Cardiac muscle cell (in vitro differentiated cells and primary cell): Measurements from ENCODE around the gene ATE1. TPM values are rescaled to one million over a fixed set of nuclear protein-coding genes. Genes with fewer than 3 reads are reported as not detected.
A peak's percentile ranks its signal among the peaks of the same experiment; 100 is the strongest.

ENCODE experiments used
- DNase-seq, 2 donors: peaks; one replicate each; pipeline versions ENCODE4 v3.0.0 to v3.0.0-alpha.2; 2010 to 2017; ENCODE audit warnings: low read depth in 1 of 2, low spot score in 1 of 2
- H3K27ac ChIP-seq: fragments of 200-600 bp; sonication (generic); 2 replicates; pipeline ENCODE4 v1.5.1; 2016
- H3K27me3 ChIP-seq: fragments of 200-600 bp; sonication (generic); 2 replicates; pipeline ENCODE4 v1.6.0; 2016; ENCODE audit warnings: control low read depth
- H3K36me3 ChIP-seq: fragments of 200-600 bp; sonication (generic); 2 replicates; pipeline ENCODE4 v1.5.1; 2016; ENCODE audit warnings: control low read depth
- H3K4me1 ChIP-seq: fragments of 200-600 bp; sonication (generic); 2 replicates; pipeline ENCODE4 v1.8.1; 2017; ENCODE audit warnings: low read depth, mild to moderate bottlenecking, mixed run types
- H3K4me3 ChIP-seq: fragments of 200-600 bp; sonication (generic); 2 replicates; pipeline ENCODE4 v1.5.1; 2016; ENCODE audit warnings: mild to moderate bottlenecking
- H3K9me3 ChIP-seq: fragments of 200-600 bp; sonication (generic); 2 replicates; pipeline ENCODE4 v1.5.1; 2017; ENCODE audit warnings: low read depth, mild to moderate bottlenecking, control low read depth
- polyA plus RNA-seq: library from polyadenylated mRNA; unstranded; fragments of >200 nt; fragmentation: Nextera tagmentation; extraction: Ambion mirVana; gene quantifications from 2 replicates; pipeline ENCODE4 v1.2.1, GENCODE V29; 2016
- total RNA-seq: library from RNA; depleted of rRNA; stranded (reverse); fragments of >200 nt; gene quantifications from 2 replicates; pipeline ENCODE4 v1.2.3, GENCODE V29; 2016
- TF ChIP-seq, protein P1 (sequence below): IDR thresholded peaks from 2 replicates; pipeline ENCODE4 v1.5.1; 2012; ENCODE audit warnings: low read depth, mild to moderate bottlenecking, low read length

The ATE1 gene
- total and polyA plus RNA-seq, 2 experiments from 2014 or later, result 18.4 to 21.4 TPM

DNA sequence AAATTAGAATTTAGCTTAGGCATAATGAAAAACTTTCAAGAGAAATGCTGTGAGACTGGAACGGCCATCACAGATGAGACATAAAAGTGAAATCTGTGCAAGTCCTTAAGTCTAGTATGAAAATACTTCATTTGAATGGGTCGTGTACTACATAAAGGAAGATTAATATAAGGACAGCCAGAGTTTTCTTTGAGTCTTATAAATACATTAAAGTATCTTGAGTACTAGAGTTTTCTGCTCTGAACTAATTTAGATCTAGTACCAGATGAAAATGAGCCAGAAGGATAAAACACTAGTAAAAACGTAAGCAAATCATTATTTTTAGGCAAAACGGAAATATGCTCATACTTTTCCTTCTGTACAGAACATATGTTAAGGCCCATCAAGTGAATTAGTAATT is 93.1 kb downstream of the ATE1 start:
- Histone ChIP-seq H3K4me1 (peaks cover 27% of the 10 kb centered on the region), H3K27me3 (no peaks in the 10 kb centered on the region), H3K4me3 (no peak overlapping the region), H3K27ac (peak overlapping the region; percentile 60), H3K36me3 (no peaks in the 10 kb centered on the region), H3K9me3 (no peaks in the 10 kb centered on the region)
- DNase-seq, result no peak
- TF ChIP-seq, protein P1, sequence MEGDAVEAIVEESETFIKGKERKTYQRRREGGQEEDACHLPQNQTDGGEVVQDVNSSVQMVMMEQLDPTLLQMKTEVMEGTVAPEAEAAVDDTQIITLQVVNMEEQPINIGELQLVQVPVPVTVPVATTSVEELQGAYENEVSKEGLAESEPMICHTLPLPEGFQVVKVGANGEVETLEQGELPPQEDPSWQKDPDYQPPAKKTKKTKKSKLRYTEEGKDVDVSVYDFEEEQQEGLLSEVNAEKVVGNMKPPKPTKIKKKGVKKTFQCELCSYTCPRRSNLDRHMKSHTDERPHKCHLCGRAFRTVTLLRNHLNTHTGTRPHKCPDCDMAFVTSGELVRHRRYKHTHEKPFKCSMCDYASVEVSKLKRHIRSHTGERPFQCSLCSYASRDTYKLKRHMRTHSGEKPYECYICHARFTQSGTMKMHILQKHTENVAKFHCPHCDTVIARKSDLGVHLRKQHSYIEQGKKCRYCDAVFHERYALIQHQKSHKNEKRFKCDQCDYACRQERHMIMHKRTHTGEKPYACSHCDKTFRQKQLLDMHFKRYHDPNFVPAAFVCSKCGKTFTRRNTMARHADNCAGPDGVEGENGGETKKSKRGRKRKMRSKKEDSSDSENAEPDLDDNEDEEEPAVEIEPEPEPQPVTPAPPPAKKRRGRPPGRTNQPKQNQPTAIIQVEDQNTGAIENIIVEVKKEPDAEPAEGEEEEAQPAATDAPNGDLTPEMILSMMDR, result no peak

DNA sequence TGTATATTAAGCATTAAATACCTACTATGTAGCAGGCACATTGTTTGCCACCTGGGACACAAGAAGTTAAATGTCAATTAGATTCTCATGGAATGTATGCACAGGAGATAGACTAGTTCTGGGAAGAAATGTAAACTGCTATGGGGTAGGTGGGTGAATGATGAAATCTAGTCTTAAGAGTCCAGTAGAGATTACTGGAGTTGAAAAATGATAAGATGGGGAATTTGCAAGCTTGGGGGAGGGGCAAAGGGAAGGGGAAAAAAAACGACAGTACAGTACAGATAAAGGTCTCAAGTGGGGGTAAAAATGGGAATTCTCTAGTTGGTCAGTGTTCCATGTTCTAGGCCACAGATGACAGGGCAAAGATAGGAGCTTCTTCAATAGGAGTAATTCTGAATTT is 94.4 kb downstream of the ATE1 start:
- TF ChIP-seq, protein P1, result no peak
- Histone ChIP-seq H3K9me3 (no peaks in the 10 kb centered on the region), H3K36me3 (no peaks in the 10 kb centered on the region), H3K4me3 (no peak overlapping the region), H3K27ac (peak overlapping the region; percentile 60), H3K4me1 (peaks cover 27% of the 10 kb centered on the region), H3K27me3 (no peaks in the 10 kb centered on the region)
- peak in 1 of 2 donors; percentile 11 for DNase-seq

DNA sequence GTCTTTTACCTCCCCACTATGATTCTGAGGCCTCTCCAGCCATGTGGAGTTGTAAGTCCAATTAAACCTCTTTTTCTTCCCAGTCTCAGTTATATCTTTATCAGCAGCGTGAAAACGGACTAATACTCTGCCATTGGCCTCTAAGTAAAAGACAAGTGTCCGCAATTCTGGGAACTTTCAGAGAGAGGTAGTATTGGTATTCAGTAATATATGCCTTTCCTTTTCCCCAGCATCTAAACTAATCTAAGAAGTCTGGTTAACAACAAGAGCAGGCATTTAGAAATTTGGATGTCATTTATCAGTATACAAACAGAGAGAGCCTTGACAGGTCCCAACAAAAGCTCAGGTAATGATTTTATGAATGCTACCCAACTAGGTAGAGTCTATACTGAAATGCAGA is 95.2 kb downstream of the ATE1 start:
- no peaks in the 10 kb centered on the region for H3K9me3 ChIP-seq

DNA sequence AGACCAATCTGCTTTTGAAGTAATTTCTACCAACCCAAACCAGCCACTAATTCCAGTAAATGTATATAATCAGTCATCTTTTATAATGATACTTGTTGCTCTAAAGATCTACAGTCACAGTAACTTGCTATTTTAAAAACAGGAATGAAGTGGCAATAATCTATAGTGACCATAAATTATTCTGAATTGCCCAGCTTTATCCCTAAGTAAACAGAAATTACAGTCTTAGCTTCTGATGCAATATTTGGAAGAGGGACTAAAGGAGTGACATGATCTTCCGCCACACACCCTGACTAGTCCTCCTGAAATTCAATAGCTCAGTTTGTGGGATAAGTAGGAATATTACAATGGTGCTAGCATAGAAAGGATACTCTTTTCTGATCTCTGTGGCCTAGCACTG is 96.1 kb downstream of the ATE1 start:
- Histone ChIP-seq H3K27ac (peak overlapping the region; percentile 5), H3K27me3 (no peaks in the 10 kb centered on the region), H3K4me3 (no peak overlapping the region), H3K9me3 (no peaks in the 10 kb centered on the region), H3K4me1 (peaks cover 27% of the 10 kb centered on the region), H3K36me3 (no peaks in the 10 kb centered on the region)
- TF ChIP-seq, protein P1, result no peak
- DNase-seq, result no peak

More for the DNA sequence above, 95.2 kb downstream of the ATE1 start:
- Histone ChIP-seq H3K27ac (no peak overlapping the region), H3K4me1 (peaks cover 27% of the 10 kb centered on the region), H3K4me3 (no peak overlapping the region), H3K36me3 (no peaks in the 10 kb centered on the region), H3K27me3 (no peaks in the 10 kb centered on the region)
- no peak for DNase-seq
- TF ChIP-seq, protein P1, result no peak

DNA sequence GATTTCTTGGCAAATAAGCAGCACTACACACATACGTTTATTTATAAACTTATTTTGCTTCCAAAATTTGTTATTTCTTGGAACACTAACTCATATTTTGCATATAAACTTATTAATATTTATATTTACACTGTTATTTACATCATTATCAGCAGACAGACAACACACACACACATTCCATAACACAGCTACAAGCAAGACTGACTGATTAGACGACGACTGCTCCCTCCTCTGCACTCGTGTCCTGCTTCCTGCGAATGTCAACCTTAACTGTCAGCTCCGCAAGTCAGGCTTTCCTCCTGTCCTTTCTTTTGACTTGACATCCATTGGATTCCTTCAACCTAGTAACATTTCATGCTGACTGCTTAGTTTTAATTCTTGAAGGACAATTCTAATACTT is 96.6 kb downstream of the ATE1 start:
- no peaks in the 10 kb centered on the region for H3K27me3 ChIP-seq
- DNase-seq, result peak in 1 of 2 donors; percentile 14
- peaks cover 27% of the 10 kb centered on the region for H3K4me1 ChIP-seq
- H3K4me3 ChIP-seq, result no peak overlapping the region
- H3K9me3 ChIP-seq, result no peaks in the 10 kb centered on the region
- H3K27ac ChIP-seq, result peak overlapping the region; percentile 5
- TF ChIP-seq, protein P1, result no peak
- no peaks in the 10 kb centered on the region for H3K36me3 ChIP-seq

DNA sequence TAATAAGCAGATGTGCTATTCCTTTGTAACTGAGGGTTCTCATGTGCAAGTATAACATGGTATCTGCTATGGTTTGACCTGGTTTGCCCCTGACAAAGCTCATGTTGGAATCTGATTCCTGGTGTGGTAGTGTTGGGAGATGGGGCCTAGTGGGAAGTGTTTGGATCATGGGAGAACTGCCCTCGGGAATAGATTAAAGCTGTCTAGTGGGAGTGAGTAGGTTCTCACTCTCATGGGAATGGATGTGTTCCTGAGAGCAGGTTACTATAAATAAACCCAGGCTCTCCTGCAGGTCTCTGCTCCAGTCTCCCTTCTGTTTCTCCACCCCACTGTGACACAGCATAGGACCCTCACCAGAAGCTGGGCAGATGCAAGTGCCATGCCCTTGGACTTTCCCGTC is 97.7 kb downstream of the ATE1 start:
- peak overlapping the region; percentile 63 for H3K27ac ChIP-seq
- H3K36me3 ChIP-seq, result no peaks in the 10 kb centered on the region
- TF ChIP-seq, protein P1, result no peak
- peaks cover 27% of the 10 kb centered on the region for H3K4me1 ChIP-seq
- no peaks in the 10 kb centered on the region for H3K27me3 ChIP-seq
- no peaks in the 10 kb centered on the region for H3K9me3 ChIP-seq
- H3K4me3 ChIP-seq, result no peak overlapping the region
- peak in 1 of 2 donors; percentile 8 for DNase-seq
